Stimulated activated CD4-positive, alpha-beta T cell treated with anti-CD3 and anti-CD28 coated beads, Interleukin-4, amount 100 ng/mL, for 4 hours (primary cell): ENCODE data around the gene CDC42BPB.

ENCODE experiments used
- DNase-seq, 2 experiments: peaks; one replicate each; pipeline ENCODE4 v3.0.0-alpha.2; 2020

Gene CDC42BPB

GRCh38 chr14:102957222-102957621 is 100.1 kb downstream of the CDC42BPB start:
- no peak for DNase-seq

GRCh38 chr14:102955636-102956408 is 101.5 kb downstream of the CDC42BPB start:
- no peak for DNase-seq

DNA sequence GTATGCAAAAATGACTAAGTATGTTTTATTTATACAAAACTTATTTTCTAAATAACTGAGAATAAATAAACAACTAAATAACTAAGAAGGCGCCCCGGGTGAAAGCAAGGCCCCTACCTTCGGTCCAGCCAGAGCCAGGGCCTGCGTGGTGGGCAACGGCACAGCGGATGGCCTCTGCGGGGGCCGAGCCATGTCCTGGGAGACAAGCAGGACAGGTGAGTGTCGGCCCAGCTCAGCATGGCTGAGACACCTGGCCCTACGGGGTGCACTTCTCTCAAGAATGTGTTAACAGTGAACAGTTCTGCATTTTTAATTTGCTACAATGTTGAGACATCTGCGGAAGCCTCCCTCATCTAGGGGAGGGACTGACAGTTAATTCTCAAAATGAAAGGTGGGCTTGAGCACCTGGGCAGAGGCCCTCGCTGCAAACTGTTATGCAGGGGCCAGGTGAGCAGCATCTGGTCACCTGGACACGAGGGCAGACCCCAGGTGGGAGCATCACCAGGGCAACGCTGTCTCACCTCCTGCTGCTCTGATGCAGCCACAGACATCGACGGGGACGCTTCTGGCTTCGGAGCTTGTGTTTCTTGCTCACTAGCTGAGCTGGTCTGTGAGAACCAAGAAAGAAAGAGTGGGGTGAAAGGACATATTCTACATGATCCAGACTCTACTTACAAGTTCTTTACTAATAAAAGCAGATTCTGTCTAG is 103.1 kb downstream of the CDC42BPB start:
- no peak for DNase-seq

GRCh38 chr14:102953100-102953499 is 104.2 kb downstream of the CDC42BPB start:
- DNase-seq = no peak

- no peak for DNase-seq
Observed at GRCh38 chr14:102952276-102952675, 105.1 kb downstream of the CDC42BPB start.

DNA sequence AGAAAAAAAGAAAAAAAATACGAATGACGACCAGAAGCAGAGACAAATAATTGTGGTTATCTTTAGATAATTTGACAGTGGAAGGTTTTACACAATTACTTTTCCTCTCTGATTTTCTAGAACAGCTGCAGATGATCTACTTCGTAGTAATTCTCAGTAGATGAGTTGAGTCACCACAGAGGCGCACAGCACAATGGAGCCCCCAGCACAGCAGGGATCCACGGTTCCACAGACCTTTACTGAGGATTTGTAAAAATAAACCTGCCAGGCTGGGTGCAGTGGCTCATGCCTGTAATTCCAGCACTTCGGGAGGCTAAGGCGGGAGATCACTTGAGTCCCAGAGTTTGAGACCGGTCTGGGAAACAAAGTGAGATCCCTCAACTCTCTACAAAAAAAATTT is 105.5 kb downstream of the CDC42BPB start:
- no peak for DNase-seq

- no peak for DNase-seq
Observed at GRCh38 chr14:102951034-102951433, 106.3 kb downstream of the CDC42BPB start.

DNA sequence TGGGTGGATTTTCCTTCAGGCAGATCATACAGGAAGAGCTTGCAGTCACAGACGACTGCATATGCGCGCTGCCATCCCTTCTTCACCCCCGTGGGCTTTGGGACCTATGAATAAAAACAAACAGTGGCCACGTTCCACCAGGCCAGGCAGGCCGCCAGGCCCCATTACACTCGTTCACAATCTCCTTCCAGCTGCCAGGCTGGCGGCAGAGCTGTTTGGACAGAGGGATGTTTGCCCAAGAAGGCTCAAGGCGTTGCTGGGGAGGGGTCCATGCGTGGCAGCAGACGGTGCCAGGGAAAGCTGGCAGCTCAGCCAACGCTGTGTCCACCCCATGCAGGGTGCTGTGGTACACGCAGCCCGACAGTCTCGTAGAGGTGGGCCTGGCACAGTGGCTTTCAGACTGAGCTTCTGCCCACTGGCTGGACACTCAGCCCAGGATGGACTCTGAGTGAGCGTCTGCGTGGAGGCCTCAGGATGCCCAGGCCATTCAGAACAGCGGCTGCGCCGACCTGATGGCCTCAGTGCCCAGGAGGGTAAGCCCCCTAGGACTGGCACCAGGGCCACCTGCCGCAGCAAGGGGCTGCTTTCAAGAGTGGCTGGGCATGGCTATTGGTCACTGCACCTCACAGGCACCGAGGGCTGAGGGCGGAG is 107.4 kb downstream of the CDC42BPB start:
- no peak for DNase-seq

DNA sequence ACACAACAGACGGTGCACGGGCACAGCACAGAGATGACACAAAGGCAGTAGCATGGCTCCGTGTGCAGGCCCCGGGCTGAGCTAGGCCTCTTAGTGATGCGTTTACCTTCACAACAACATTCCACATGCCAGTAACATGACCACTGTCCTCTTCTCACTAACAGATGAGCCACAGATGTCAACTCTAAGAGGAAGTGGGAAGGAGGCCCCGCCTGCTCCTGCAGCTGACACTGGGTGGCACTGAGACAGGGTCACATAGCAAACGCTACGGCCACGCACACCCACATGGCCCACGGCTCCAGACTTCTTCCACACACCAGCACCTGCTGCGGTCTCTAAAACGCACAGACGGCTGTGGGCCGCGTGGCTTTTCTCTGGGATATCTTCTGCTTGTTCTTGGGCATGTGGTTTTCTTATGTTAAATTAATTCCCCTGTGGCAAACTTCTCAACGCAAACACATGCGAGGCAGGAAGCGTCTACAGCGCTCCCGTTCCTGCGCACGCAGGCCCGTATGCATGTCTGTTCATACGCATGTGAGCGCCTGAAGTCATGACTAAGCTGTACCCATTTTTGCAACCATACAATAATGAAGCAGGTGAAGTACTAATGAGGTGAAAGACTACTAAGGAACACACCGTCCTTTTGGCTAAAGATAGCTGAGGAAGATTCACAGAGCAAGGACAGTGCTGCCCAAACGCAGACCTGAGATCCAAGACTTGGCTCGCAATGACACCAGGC is 108.1 kb downstream of the CDC42BPB start:
- DNase-seq = peak; percentile 15 to 27

DNA sequence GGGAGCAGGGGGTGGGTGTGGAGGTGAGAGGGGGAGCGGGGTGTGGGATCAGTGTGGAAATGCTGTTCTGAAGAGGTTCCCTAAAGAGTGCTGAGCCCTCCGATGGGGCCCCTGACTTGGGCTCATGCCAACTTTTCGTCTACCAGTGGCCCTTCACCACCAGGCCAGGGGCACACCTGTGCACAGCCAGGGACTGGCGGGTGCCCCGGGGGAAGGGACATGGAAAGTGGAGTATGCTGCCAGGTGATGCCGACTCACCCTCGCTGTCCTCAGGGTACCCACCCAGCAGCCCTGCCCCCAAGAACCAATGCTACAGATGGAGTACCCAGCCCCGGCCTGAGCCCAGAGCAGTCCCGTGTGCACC is 108.7 kb downstream of the CDC42BPB start:
- no peak for DNase-seq

DNA sequence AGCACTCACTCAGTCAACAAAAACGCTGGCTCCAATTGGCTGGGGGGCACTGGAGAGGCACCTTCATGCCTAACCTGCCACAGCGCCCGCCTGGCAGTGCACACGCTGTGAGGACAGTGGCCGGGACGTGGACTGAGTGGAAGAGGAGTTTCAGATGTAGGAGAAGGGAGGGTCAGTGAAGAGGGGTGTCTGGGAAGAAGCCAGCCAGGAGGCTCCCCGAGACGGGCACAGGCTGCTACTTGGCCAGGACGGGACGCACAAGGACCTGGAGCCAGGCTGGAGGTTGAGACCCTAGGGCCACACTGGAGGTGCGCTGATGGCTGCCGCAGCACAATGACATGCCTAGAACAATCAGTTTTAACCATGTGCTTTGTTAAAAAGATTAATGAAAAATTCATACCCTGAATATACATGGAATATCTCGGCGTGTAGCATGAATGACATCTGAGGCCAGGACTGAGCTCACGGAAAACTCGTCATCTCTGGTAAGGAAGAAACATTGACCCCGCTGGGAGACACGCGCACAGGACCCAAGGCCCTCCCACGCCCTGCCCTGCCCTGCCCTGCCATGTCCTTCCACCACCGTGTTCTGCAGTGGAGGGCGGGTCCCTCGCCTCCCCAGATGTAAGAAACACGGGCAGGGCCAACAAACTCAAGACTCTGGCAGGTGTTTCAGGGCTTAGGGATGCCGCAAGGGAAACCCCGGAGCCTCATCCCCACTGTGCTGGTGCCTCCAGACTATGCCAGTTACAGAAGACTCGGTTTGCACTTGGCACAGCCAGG is 109.8 kb downstream of the CDC42BPB start:
- no peak for DNase-seq

DNA sequence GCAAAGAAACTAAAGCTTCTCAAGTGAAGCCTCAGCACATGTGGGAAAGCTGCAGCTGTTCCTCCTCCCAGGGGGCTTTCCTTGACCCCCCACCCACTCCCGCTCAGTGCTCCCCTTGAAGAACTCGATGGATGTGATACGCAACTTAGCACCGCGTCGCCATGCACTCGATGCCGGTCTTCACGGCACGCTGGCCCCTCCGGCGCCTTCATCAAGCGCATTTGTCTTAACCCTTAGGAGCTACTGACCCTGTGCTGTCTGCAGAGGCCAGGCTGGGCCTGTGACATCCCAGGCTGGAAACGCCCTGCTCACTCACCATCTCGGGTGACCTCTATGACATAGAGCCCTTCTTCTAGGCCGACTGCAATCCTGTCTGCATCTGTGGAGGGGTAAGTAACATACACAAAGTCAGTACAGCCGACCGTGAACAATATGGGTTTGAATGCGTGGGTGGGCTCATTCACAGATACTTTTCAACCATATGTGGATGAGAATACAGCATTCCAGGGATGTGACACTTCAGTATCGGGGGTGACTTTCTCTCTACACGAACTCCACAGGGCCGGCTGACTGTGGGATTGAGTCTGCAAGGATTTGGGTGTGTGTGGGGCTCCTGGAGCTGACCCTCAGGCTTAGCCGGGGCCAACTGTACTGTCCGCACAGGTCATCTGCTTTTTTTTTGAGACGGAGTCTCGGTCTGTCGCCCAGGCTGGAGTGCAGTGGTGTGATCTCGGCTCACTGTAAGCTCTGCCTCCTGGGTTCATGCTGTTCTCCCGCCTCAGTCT is 111.8 kb downstream of the CDC42BPB start:
- no peak for DNase-seq

DNA sequence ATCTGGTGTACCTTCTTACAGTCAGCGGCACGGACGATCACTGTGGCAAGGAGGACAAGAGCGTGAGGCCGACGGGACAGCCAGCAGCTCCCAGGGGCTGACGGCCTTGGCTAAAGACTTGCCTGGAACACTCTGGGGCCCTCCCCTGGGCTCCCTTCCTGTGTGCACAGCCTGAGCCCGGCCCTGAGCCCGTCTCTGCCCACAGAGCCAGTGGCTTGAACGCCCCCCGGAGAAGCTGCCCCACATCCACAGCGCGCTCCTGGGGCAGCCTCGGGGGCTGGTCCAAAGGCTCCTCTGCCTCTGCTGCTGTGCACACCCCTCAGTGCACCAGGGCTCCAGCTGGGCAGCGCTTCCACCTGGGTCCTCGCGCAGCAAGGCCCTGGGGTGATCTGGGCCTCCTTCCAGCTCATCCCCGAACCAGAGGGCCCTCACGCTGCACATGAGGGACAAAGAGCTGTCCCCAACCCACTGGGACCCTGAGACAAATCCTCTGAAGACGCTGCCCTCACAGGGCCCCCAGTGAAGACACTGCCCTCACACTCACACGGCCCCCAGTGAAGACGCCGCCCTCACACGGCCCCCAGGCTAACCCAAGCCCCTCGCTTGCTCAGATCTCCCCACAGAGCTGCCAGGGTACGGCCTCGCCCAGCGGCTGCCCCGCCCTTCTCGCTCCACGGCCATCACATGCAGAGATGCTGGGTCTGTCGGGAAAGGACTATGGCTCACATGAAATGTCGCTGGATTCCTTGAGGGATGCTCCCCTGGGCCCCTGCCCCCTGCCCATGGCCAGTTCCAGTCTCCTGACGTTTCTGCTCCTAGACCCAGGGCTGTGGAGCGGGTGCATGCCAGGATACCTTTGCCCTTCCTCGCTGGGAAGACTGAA is 112.7 kb downstream of the CDC42BPB start:
- no peak for DNase-seq

GRCh38 chr14:102943979-102944378 is 113.4 kb downstream of the CDC42BPB start:
- no peak for DNase-seq

GRCh38 chr14:102943454-102943853 is 113.9 kb downstream of the CDC42BPB start:
- DNase-seq = no peak

GRCh38 chr14:102942069-102942468 is 115.3 kb downstream of the CDC42BPB start:
- no peak for DNase-seq

GRCh38 chr14:102941419-102942011 is 115.8 kb downstream of the CDC42BPB start:
- DNase-seq = no peak

DNA sequence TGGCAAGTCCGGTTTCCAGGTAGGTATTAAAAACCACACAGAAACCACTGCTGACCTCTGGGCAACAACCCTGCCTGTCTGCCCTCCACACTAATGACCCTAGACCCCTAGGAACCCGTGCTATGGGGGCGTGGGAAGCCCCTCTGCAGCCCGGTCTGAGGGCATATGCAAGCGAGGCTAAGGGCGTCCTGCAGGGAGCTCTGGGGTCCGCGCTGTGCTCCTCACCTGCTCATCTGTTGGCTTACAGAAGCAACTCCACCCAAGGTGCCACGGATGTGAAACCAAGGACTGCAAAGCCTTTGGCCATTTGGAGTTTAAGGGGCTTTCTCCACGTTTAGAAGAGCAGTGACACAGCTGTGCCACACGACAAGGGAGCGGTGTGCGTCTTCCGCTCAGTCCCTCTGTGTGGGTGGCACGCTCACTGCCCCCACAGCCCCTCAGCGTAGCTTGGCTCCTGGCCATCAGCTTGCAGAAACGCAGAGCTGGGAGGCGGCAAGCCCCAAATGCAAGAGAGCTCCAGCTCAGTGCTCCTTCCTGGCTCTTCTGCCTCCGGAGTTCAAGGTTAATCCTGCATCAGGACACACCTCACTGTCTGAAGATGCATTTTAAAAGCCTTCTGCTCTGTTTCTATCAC is 116.5 kb downstream of the CDC42BPB start:
- no peak for DNase-seq

DNA sequence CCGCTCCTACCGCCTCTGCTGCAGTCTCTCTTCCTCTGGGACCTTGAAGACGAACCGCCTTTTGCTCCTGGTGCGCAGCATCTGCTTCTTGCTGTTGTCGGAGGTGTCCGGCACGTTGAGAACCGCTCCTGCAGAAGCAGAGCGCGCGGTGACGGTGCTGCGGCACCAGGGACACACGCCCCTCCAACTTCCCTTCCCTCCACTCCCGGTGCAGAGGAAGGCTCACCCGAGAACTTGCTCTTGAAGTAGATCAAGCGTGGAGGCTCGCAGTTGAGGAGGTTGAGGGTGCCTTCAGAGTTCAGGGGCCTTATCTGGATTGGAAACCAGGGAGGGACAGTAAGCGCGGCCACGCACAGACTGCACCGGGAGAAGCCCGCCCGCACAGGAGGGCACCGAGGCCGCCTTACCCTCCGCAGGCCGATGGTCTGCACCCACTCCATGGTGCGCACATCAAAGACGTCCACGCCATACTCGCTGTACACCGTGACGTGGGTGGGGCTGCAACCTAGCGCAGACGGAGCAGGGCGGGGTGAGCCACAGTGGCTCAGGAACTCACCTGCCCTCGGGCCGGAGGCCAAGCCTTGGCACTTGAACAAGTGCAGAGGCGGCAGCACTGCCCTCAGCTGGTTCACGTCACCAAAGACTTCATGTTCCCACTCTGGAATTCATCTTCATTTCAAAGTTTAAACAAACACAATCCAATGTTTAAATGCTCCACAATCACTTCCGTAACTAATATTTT is 117.4 kb downstream of the CDC42BPB start:
- no peak for DNase-seq
